Measurements from ENCODE around the gene MINDY4B. TPM values are rescaled to one million over a fixed set of nuclear protein-coding genes. Genes with fewer than 3 reads are reported as not detected.

Gene MINDY4B
- total and polyA plus RNA-seq, 2 of the 4 experiments (the other 2 are of a cell fraction), result not detected

- no TSS peak for BruUV-seq (replicated peaks)
- H3K9me3 ChIP-seq (ENCODE audit: control insufficient read depth, insufficient read depth, low read length), result no peaks in the 10 kb centered on the region
- no peaks in the 10 kb centered on the region for H3K36me3 ChIP-seq (ENCODE audit: control insufficient read depth, insufficient read depth, low read length)
- no peak for TF ChIP-seq RFX5 (IDR thresholded peaks at IDR 0.05; ENCODE audit: low read depth, low read length)
- TF ChIP-seq MAZ (IDR thresholded peaks at IDR 0.05; ENCODE audit: borderline replicate concordance, low read depth, low read length), result no peak
- TF ChIP-seq RAD21 (IDR thresholded peaks at IDR 0.05; ENCODE audit: low read length), result no peak
- TF ChIP-seq ELK1 (IDR thresholded peaks at IDR 0.05; ENCODE audit: borderline replicate concordance, low read depth, low read length), result no peak
- TF ChIP-seq, protein P1, sequence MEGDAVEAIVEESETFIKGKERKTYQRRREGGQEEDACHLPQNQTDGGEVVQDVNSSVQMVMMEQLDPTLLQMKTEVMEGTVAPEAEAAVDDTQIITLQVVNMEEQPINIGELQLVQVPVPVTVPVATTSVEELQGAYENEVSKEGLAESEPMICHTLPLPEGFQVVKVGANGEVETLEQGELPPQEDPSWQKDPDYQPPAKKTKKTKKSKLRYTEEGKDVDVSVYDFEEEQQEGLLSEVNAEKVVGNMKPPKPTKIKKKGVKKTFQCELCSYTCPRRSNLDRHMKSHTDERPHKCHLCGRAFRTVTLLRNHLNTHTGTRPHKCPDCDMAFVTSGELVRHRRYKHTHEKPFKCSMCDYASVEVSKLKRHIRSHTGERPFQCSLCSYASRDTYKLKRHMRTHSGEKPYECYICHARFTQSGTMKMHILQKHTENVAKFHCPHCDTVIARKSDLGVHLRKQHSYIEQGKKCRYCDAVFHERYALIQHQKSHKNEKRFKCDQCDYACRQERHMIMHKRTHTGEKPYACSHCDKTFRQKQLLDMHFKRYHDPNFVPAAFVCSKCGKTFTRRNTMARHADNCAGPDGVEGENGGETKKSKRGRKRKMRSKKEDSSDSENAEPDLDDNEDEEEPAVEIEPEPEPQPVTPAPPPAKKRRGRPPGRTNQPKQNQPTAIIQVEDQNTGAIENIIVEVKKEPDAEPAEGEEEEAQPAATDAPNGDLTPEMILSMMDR (conservative IDR thresholded peaks at IDR 0.05; ENCODE audit: low read depth, low read length), result no peak
- no peak for TF ChIP-seq SMC3 (IDR thresholded peaks at IDR 0.05; ENCODE audit: low read depth, low read length)
- H3K56ac ChIP-seq (ENCODE audit: extremely low read depth, insufficient read depth, low read length), result no peak overlapping the region
- no peak overlapping the region for H3K27ac ChIP-seq (ENCODE audit: insufficient read depth, low read length)
- ATAC-seq (ENCODE audit: low read depth), result no peak
- H3K4me3 ChIP-seq (ENCODE audit: insufficient read depth, low read depth, low read length), result no peak overlapping the region
- no peak overlapping the region for H2BK5ac ChIP-seq (ENCODE audit: low read depth, low read length, poor library complexity, severe bottlenecking)
- H4K20me1 ChIP-seq (ENCODE audit: insufficient read depth, low read length), result no peaks in the 10 kb centered on the region; the same call in 1 of the 2 replicates
- no peak overlapping the region for H4K8ac ChIP-seq (ENCODE audit: low read depth in 2 of 2, low read length in 2 of 2)
- POLR2A ChIA-PET (ENCODE audit: unreplicated experiment), result no interaction called here
- DNase-seq, result no peak
- H2BK120ac ChIP-seq (ENCODE audit: low read depth, low read length), result no peak overlapping the region
- no peak overlapping the region for H3K14ac ChIP-seq (replicated peaks; ENCODE audit: low read depth, low read length)
- no peak overlapping the region for H2AFZ ChIP-seq (replicated peaks; ENCODE audit: low read length, poor library complexity)
- no peak overlapping the region for H2AK9ac ChIP-seq (replicated peaks; ENCODE audit: low read depth, low read length, poor library complexity)
- H3K18ac ChIP-seq (ENCODE audit: low read depth, low read length), result no peak overlapping the region
- H3K9me1 ChIP-seq (ENCODE audit: insufficient read depth, low read length), result no peaks in the 10 kb centered on the region
- H3K23ac ChIP-seq (ENCODE audit: low read depth, low read length), result no peak overlapping the region
- H3K4ac ChIP-seq (ENCODE audit: low read depth, low read length), result no peak overlapping the region
- dilution Hi-C loops (cut with HindIII; ENCODE audit: low sequenced_read_pairs, unreplicated experiment) (no loop called here), intact Hi-C loops (cut with micrococcal nuclease) (loop anchor here (1.0 kb wide), 1 partner anchor 220 kb away; no protein-coding TSS in a partner anchor), in situ Hi-C loops (cut with MboI; ENCODE audit: low sequenced_read_pairs) (no loop called here)
- no peak overlapping the region for H2AK5ac ChIP-seq (ENCODE audit: low read depth, low read length)
- H3K9ac ChIP-seq (ENCODE audit: low read depth, low read length), result no peak overlapping the region
- H2BK15ac ChIP-seq (ENCODE audit: low read depth, low read length), result no peak overlapping the region
- H3K27me3 ChIP-seq (ENCODE audit: control insufficient read depth, insufficient read depth, low read length), result peaks cover 31% of the 10 kb centered on the region
- no peaks in the 10 kb centered on the region for H3K4me1 ChIP-seq (ENCODE audit: control insufficient read depth, insufficient read depth, low read length)
- WGBS, 2 experiments (ENCODE audit: extremely low coverage in 2 of 2, insufficient read length in 1 of 2), result no CpG with 5 or more reads among the region's 7 CpGs
- CTCF ChIA-PET, result no interaction called here
- H3K79me1 ChIP-seq (ENCODE audit: low read depth in 1 of 2, low read length in 2 of 2), result no peaks in the 10 kb centered on the region
- H4K91ac ChIP-seq (ENCODE audit: insufficient read depth, low read depth, low read length), result no peak overlapping the region
- no peak overlapping the region for H2BK20ac ChIP-seq (ENCODE audit: low read depth, low read length)
- H3K4me2 ChIP-seq (ENCODE audit: low read depth, low read length), result no peak overlapping the region
- H4K5ac ChIP-seq (ENCODE audit: low read depth, low read length), result no peak overlapping the region
Measured at GRCh38 chr3:150926328-150926727, 21.1 kb upstream of the MINDY4B start.
